Neural progenitor cell (in vitro differentiated cells): Measurements from ENCODE around the gene THRB. TPM values are rescaled to one million over a fixed set of nuclear protein-coding genes. Genes with fewer than 3 reads are reported as not detected.

Experiments
- DNase-seq: peaks from one replicate; pipeline ENCODE4 v3.0.0-alpha.2; 2016; ENCODE audit warnings: low spot score
- H2AFZ ChIP-seq: fragments of 200-600 bp; sonication (generic); replicated peaks from 2 replicates; pipeline ENCODE4 v1.6.1; 2016; ENCODE audit warnings: antibody characterized with exemption
- H3F3A ChIP-seq: fragments of 200-600 bp; sonication (generic); 2 replicates; pipeline ENCODE4 v1.6.1; 2016; ENCODE audit warnings: antibody characterized with exemption, low read depth
- H3K27ac ChIP-seq: fragments of 200-600 bp; sonication (generic); 2 replicates; pipeline ENCODE4 v1.5.1; 2016; ENCODE audit warnings: mild to moderate bottlenecking
- H3K27me3 ChIP-seq: fragments of 200-600 bp; sonication (generic); 2 replicates; pipeline ENCODE4 v1.6.1; 2016; ENCODE audit warnings: mild to moderate bottlenecking, moderate library complexity
- H3K36me3 ChIP-seq: fragments of 200-600 bp; sonication (generic); 2 replicates; pipeline ENCODE4 v1.5.1; 2016
- H3K4me1 ChIP-seq: fragments of 200-600 bp; sonication (generic); 2 replicates; pipeline ENCODE4 v1.6.1; 2016; ENCODE audit warnings: mixed run types
- H3K4me2 ChIP-seq: fragments of 200-600 bp; sonication (generic); 2 replicates; pipeline ENCODE4 v1.6.1; 2016
- H3K4me3 ChIP-seq: fragments of 200-600 bp; sonication (generic); 2 replicates; pipeline ENCODE4 v1.5.1; 2016
- H3K79me2 ChIP-seq: fragments of 200-600 bp; sonication (generic); 2 replicates; pipeline ENCODE4 v1.6.1; 2016; ENCODE audit warnings: low read depth
- H3K9ac ChIP-seq: fragments of 200-600 bp; sonication (generic); 2 replicates; pipeline ENCODE4 v1.6.1; 2016
- H3K9me3 ChIP-seq: fragments of 200-600 bp; sonication (generic); 2 replicates; pipeline ENCODE4 v1.5.1; 2016; ENCODE audit warnings: low read depth
- H4K20me1 ChIP-seq: fragments of 200-600 bp; sonication (generic); 2 replicates; pipeline ENCODE4 v1.6.1; 2016; ENCODE audit warnings: low read depth
- H3K27ac Mint-ChIP-seq: 3 replicates; pipeline ENCODE4 v1.8.0; 2021; ENCODE audit warnings: mixed read lengths
- H3K27me3 Mint-ChIP-seq: 2 replicates; pipeline ENCODE4 v1.8.0; 2022; ENCODE audit warnings: low read depth, mild to moderate bottlenecking, inconsistent platforms, moderate library complexity, mixed read lengths; ENCODE audit not compliant: insufficient read depth
- H3K36me3 Mint-ChIP-seq: 3 replicates; pipeline ENCODE4 v1.8.0; 2021; ENCODE audit warnings: mixed read lengths
- H3K4me1 Mint-ChIP-seq: 3 replicates; pipeline ENCODE4 v1.8.0; 2021; ENCODE audit warnings: mixed read lengths
- H3K4me3 Mint-ChIP-seq: 3 replicates; pipeline ENCODE4 v1.8.0; 2021; ENCODE audit warnings: mild to moderate bottlenecking, moderate library complexity, mixed read lengths
- H3K9me3 Mint-ChIP-seq: 3 replicates; pipeline ENCODE4 v1.8.0; 2020; ENCODE audit warnings: mixed read lengths
- CTCF ChIP-seq: fragments of 200-600 bp; sonication (generic); IDR thresholded peaks from 2 replicates; pipeline ENCODE4 v1.5.1; 2017; ENCODE audit warnings: antibody characterized with exemption, mild to moderate bottlenecking
- EZH2 ChIP-seq: fragments of 200-600 bp; sonication (generic); IDR thresholded peaks from 2 replicates; pipeline ENCODE4 v1.6.1; 2017; ENCODE audit warnings: antibody characterized with exemption, mild to moderate bottlenecking, moderate library complexity
- EZH2phosphoT487 ChIP-seq: fragments of 200-600 bp; sonication (generic); IDR thresholded peaks from 2 replicates; pipeline ENCODE4 v1.6.1; 2017; ENCODE audit warnings: antibody characterized with exemption
- total RNA-seq: library from RNA; depleted of rRNA; stranded (reverse); fragments of >200 nt; gene quantifications from 2 replicates; pipeline ENCODE4 v1.2.3, GENCODE V29; 2015; ENCODE audit warnings: low replicate concordance

THRB gene
- total RNA-seq, 1 donor from 2014 or later = 1.2 TPM

GRCh38 chr3:24514119-24514518 lies 19.5 kb upstream of the THRB start:
- no peak overlapping the region for H2AFZ ChIP-seq
- no peaks in the 10 kb centered on the region for H3K36me3 Mint-ChIP-seq
- H3K79me2 ChIP-seq = no peaks in the 10 kb centered on the region
- H3K27me3 ChIP-seq = peaks cover 30% of the 10 kb centered on the region
- no peak overlapping the region for H3K4me3 Mint-ChIP-seq
- TF ChIP-seq EZH2 (no peak), CTCF (no peak), EZH2phosphoT487 (no peak)
- no peak overlapping the region for H3K27ac Mint-ChIP-seq
- H3K27me3 Mint-ChIP-seq = peaks cover 11% of the 10 kb centered on the region
- H3K4me1 ChIP-seq = no peaks in the 10 kb centered on the region
- no peaks in the 10 kb centered on the region for H4K20me1 ChIP-seq
- no peak overlapping the region for H3K9ac ChIP-seq
- DNase-seq = no peak
- no peaks in the 10 kb centered on the region for H3K9me3 Mint-ChIP-seq
- no peaks in the 10 kb centered on the region for H3K4me1 Mint-ChIP-seq
- H3K4me2 ChIP-seq = no peak overlapping the region
- H3F3A ChIP-seq = no peaks in the 10 kb centered on the region
- no peaks in the 10 kb centered on the region for H3K9me3 ChIP-seq
- H3K27ac ChIP-seq = no peak overlapping the region
- H3K36me3 ChIP-seq = no peaks in the 10 kb centered on the region
- no peak overlapping the region for H3K4me3 ChIP-seq

GRCh38 chr3:24513463-24513862 lies 18.8 kb upstream of the THRB start:
- H3K27me3 ChIP-seq = peaks cover 24% of the 10 kb centered on the region
- no peak overlapping the region for H2AFZ ChIP-seq
- H3K27ac ChIP-seq = no peak overlapping the region
- TF ChIP-seq EZH2 = no peak
- TF ChIP-seq CTCF = no peak
- H3K4me3 ChIP-seq = no peak overlapping the region
- Mint-ChIP-seq H3K27me3 (peaks cover 8% of the 10 kb centered on the region), H3K36me3 (no peaks in the 10 kb centered on the region), H3K9me3 (no peaks in the 10 kb centered on the region), H3K4me1 (no peaks in the 10 kb centered on the region), H3K4me3 (no peak overlapping the region), H3K27ac (no peak overlapping the region)
- no peak overlapping the region for H3K4me2 ChIP-seq
- no peaks in the 10 kb centered on the region for H3K36me3 ChIP-seq
- no peaks in the 10 kb centered on the region for H3F3A ChIP-seq
- no peak for DNase-seq
- no peaks in the 10 kb centered on the region for H4K20me1 ChIP-seq
- no peaks in the 10 kb centered on the region for H3K9me3 ChIP-seq
- no peak overlapping the region for H3K9ac ChIP-seq
- H3K4me1 ChIP-seq = no peaks in the 10 kb centered on the region
- H3K79me2 ChIP-seq = no peaks in the 10 kb centered on the region

GRCh38 chr3:24512564-24513197 lies 18.0 kb upstream of the THRB start:
- H2AFZ ChIP-seq = no peak overlapping the region
- no peaks in the 10 kb centered on the region for H3K36me3 Mint-ChIP-seq
- H3K4me1 Mint-ChIP-seq = no peaks in the 10 kb centered on the region
- H3K27ac ChIP-seq = no peak overlapping the region
- H3K36me3 ChIP-seq = no peaks in the 10 kb centered on the region
- H3K9me3 Mint-ChIP-seq = no peaks in the 10 kb centered on the region
- H4K20me1 ChIP-seq = no peaks in the 10 kb centered on the region
- no peak for TF ChIP-seq CTCF
- no peak for TF ChIP-seq EZH2phosphoT487
- TF ChIP-seq EZH2 = no peak
- H3K27me3 Mint-ChIP-seq = peaks cover 8% of the 10 kb centered on the region
- no peak overlapping the region for H3K9ac ChIP-seq
- no peaks in the 10 kb centered on the region for H3K9me3 ChIP-seq
- H3K79me2 ChIP-seq = no peaks in the 10 kb centered on the region
- H3K4me2 ChIP-seq = no peak overlapping the region
- no peak overlapping the region for H3K4me3 ChIP-seq
- H3K27me3 ChIP-seq = peaks cover 16% of the 10 kb centered on the region
- H3F3A ChIP-seq = no peaks in the 10 kb centered on the region
- no peaks in the 10 kb centered on the region for H3K4me1 ChIP-seq
- H3K27ac Mint-ChIP-seq = no peak overlapping the region
- DNase-seq = no peak
- H3K4me3 Mint-ChIP-seq = no peak overlapping the region
